Suprapubic skin (tissue), 4 donors: ENCODE results near the gene CDH11. TPM values are rescaled to one million over a fixed set of nuclear protein-coding genes. Genes with fewer than 3 reads are reported as not detected.

Experiments
- DNase-seq, 2 donors: peaks; one replicate each; pipeline ENCODE4 v3.0.0-alpha.2; 2019; ENCODE audit warnings: low spot score in 2 of 2
- H3K27ac ChIP-seq: fragments of 200-600 bp; sonication (generic); one replicate; pipeline ENCODE4 v1.5.1; 2019
- H3K27me3 ChIP-seq: fragments of 200-600 bp; sonication (generic); one replicate; pipeline ENCODE4 v1.5.1; 2019
- H3K36me3 ChIP-seq: fragments of 200-600 bp; sonication (generic); one replicate; pipeline ENCODE4 v1.5.1; 2019
- H3K4me1 ChIP-seq: fragments of 200-600 bp; sonication (generic); one replicate; pipeline ENCODE4 v1.5.1; 2019
- H3K4me3 ChIP-seq: fragments of 200-600 bp; sonication (generic); one replicate; pipeline ENCODE4 v1.5.1; 2019; ENCODE audit warnings: mild to moderate bottlenecking
- H3K9me3 ChIP-seq: fragments of 200-600 bp; sonication (generic); one replicate; pipeline ENCODE4 v1.5.1; 2019
- EP300 ChIP-seq: sonication (generic); formaldehyde crosslinking; IDR thresholded peaks from one replicate; pipeline ENCODE4 v1.6.1; 2017; ENCODE audit warnings: antibody characterized with exemption
- POLR2A ChIP-seq, 2 donors: fragments of 450-650 bp; IDR thresholded peaks; one replicate each; pipeline ENCODE4 v1.6.1; 2017; ENCODE audit warnings: antibody characterized with exemption in 2 of 2, mild to moderate bottlenecking in 2 of 2, moderate library complexity in 2 of 2
- POLR2AphosphoS5 ChIP-seq, 3 donors: sonication (generic); formaldehyde crosslinking; IDR thresholded peaks; one replicate each; pipeline ENCODE4 v1.6.1; 2017; ENCODE audit warnings: antibody characterized with exemption in 3 of 3
- WGBS: methylation state at CpG from one replicate; pipeline ENCODE4 v1.1.5; 2018; 5-methylcytosine and 5-hydroxymethylcytosine counted together
- total RNA-seq, 4 donors: library from RNA; depleted of rRNA; stranded (reverse); fragments of >200 nt; gene quantifications; one replicate each; pipeline ENCODE4 v1.1.0, GENCODE V29; 2016
- TF ChIP-seq, protein P1 (sequence below), 2 donors: fragments of 200-600 bp in 1 of 2; fragments of 450-650 bp in 1 of 2; sonication (generic) in 1 of 2; IDR thresholded peaks; one replicate each; pipeline ENCODE4 v1.5.1; 2016 to 2019; ENCODE audit warnings: antibody characterized with exemption in 2 of 2, mild to moderate bottlenecking in 1 of 2, moderate library complexity in 1 of 2

CDH11 gene
- total RNA-seq, 4 donors from 2014 or later, result 10.3 to 41.4 (median 25.8) TPM

DNA sequence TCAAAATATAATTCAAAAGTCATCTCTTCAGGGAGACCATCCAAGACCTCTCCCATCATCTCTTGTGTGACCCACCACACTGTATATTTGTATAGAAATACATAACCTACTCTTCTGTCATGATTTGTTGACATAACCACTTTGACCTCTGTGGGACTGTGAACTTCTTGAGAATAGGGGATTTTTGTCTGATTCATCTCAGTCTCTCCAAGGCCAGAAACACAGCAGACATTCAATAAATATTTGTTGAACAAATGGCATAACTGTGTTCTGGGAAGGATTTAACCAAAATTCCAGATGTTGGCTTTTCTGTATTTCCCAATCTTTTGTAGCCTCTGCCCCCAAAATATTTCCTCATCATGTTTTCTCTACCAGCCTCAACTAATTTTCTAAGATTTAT is 169.7 kb downstream of the CDH11 start:
- H3K27ac ChIP-seq, result no peak overlapping the region
- no peaks in the 10 kb centered on the region for H3K27me3 ChIP-seq
- no peak for DNase-seq
- no peaks in the 10 kb centered on the region for H3K4me1 ChIP-seq
- H3K4me3 ChIP-seq, result no peak overlapping the region
- H3K36me3 ChIP-seq, result peaks cover 13% of the 10 kb centered on the region
- H3K9me3 ChIP-seq, result no peaks in the 10 kb centered on the region
- TF ChIP-seq POLR2A (IDR thresholded peaks at IDR 0.05) (no peak), EP300 (no peak), POLR2AphosphoS5 (IDR thresholded peaks at IDR 0.05) (no peak)
- TF ChIP-seq, protein P1, sequence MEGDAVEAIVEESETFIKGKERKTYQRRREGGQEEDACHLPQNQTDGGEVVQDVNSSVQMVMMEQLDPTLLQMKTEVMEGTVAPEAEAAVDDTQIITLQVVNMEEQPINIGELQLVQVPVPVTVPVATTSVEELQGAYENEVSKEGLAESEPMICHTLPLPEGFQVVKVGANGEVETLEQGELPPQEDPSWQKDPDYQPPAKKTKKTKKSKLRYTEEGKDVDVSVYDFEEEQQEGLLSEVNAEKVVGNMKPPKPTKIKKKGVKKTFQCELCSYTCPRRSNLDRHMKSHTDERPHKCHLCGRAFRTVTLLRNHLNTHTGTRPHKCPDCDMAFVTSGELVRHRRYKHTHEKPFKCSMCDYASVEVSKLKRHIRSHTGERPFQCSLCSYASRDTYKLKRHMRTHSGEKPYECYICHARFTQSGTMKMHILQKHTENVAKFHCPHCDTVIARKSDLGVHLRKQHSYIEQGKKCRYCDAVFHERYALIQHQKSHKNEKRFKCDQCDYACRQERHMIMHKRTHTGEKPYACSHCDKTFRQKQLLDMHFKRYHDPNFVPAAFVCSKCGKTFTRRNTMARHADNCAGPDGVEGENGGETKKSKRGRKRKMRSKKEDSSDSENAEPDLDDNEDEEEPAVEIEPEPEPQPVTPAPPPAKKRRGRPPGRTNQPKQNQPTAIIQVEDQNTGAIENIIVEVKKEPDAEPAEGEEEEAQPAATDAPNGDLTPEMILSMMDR (IDR thresholded peaks at IDR 0.05), result no peak

DNA sequence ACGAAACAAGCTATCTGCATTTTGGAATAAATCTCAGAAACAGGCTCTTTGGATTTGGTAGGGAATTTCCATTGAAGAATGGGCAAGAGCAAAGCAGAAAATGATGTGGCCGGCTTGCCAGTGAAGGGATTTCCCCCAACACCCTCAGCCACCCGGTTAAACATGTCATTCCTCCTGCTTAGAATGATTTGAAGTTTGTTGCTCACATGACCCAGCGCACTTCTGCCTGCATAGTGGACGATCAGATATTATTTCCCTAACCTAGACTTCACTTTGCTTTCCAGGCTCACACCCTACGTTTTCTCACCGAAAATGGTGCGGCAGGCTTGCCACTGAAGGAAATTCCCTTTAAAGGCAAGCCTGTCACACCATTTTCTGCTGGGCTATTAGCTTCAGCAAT is 170.7 kb downstream of the CDH11 start:
- Histone ChIP-seq H3K36me3 (peaks cover 13% of the 10 kb centered on the region), H3K4me1 (no peaks in the 10 kb centered on the region), H3K4me3 (no peak overlapping the region), H3K27me3 (no peaks in the 10 kb centered on the region), H3K9me3 (no peaks in the 10 kb centered on the region), H3K27ac (no peak overlapping the region)
- DNase-seq, result no peak
- no peak for TF ChIP-seq POLR2AphosphoS5 (IDR thresholded peaks at IDR 0.05)
- TF ChIP-seq, protein P1 (IDR thresholded peaks at IDR 0.05), result no peak
- TF ChIP-seq POLR2A (IDR thresholded peaks at IDR 0.05), result no peak
- no peak for TF ChIP-seq EP300
- WGBS, result 81% methylated on average over 8 of the region's 8 CpGs

DNA sequence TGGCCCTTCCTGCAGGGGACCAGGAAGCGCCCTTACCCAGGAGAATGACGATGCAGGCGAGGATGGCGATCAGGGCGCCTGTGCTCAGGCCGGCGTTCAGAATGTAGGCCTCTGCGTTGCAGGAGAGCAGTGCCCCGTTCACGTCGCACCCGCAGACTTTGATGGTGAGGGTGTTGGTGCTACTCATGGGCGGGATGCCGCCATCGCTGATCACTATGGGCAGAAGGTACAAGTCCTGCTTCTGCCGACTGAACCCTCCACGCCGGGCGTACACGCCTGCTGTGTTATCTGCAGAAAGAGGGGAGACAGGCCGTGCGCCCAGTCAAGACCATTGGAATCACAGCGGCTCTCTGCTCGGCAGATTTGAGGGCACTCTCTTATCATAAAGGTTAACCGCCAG is 171.1 kb downstream of the CDH11 start:
- Histone ChIP-seq H3K27ac (no peak overlapping the region), H3K36me3 (peaks cover 13% of the 10 kb centered on the region), H3K9me3 (no peaks in the 10 kb centered on the region), H3K27me3 (no peaks in the 10 kb centered on the region), H3K4me1 (no peaks in the 10 kb centered on the region), H3K4me3 (no peak overlapping the region)
- WGBS, result 96% methylated on average over 18 of the region's 25 CpGs
- DNase-seq, result no peak
- no peak for TF ChIP-seq POLR2AphosphoS5 (IDR thresholded peaks at IDR 0.05)
- no peak for TF ChIP-seq EP300
- TF ChIP-seq POLR2A (IDR thresholded peaks at IDR 0.05), result no peak

DNA sequence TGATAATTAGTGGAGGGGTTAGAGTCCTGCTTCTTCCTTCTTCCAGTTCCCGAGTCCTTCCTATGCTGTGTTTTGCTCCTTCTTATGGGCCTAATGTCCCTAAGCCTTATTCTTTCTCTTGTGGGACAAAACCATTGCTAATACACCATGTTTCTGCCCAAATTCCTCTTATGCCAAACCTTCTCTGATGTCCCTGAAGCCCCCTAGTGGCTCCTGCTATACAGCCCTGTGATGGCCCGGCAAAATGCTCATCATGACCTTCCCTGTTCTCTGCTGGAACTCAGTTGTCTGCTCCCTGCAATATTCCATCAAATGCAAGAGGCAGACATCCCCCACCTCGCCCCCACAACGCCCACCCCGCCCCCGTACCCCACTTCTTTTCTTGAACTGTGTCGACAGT is 171.6 kb downstream of the CDH11 start:
- Histone ChIP-seq H3K9me3 (no peaks in the 10 kb centered on the region), H3K36me3 (peaks cover 13% of the 10 kb centered on the region), H3K4me3 (no peak overlapping the region), H3K27ac (no peak overlapping the region), H3K4me1 (no peaks in the 10 kb centered on the region), H3K27me3 (no peaks in the 10 kb centered on the region)
- TF ChIP-seq POLR2AphosphoS5 (IDR thresholded peaks at IDR 0.05) (no peak), EP300 (no peak), POLR2A (IDR thresholded peaks at IDR 0.05) (no peak)
- TF ChIP-seq, protein P1 (IDR thresholded peaks at IDR 0.05), result no peak
- 85% methylated on average over 7 of the region's 7 CpGs for WGBS
- DNase-seq, result no peak

DNA sequence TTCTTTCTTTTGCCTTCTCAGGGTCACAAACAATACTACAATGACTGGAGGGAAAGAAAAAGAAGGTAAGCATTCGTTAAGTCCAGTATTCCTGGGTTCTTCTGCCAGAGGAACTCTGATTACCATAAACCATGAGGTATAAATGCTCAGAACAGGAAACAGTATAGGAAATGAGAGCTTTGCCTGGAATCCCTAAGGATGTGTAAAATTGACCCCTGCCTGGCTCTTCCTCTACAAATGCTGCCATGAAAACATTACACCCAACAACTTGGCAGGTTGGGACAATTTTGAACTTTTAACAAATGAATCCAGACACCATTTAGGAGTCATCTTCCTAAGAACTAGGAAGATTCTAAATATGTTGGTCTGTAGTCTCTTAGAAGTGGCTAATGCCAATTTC is 173.8 kb downstream of the CDH11 start:
- DNase-seq, result no peak
- H3K27me3 ChIP-seq, result no peaks in the 10 kb centered on the region
- H3K27ac ChIP-seq, result no peak overlapping the region
- H3K36me3 ChIP-seq, result peaks cover 13% of the 10 kb centered on the region
- no peak for TF ChIP-seq EP300
- no peak for TF ChIP-seq POLR2A (IDR thresholded peaks at IDR 0.05)
- TF ChIP-seq, protein P1 (IDR thresholded peaks at IDR 0.05), result no peak
- no peak for TF ChIP-seq POLR2AphosphoS5 (IDR thresholded peaks at IDR 0.05)
- WGBS, result 80% methylated on average over 1 of the region's 1 CpG
- no peak overlapping the region for H3K4me3 ChIP-seq
- no peaks in the 10 kb centered on the region for H3K4me1 ChIP-seq
- H3K9me3 ChIP-seq, result no peaks in the 10 kb centered on the region

DNA sequence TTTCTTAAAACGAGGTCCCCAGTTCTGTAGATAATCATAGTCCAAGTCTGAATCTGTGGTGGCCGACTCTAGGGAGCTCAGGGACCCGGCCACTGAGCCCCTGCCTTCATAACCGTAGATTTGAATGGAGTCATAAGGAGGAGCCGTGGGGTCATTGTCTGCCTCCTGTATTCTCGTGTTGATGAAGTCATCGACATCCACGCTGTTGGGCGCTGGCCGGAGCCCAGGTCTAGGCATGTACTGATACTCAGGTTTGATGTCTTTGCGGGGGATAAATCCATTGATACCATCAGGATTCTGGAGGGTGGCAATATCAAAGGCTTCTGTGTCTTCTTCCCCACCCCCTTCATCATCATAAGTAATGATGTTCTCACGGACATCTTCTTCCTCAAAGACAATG is 174.2 kb downstream of the CDH11 start:
- Histone ChIP-seq H3K27ac (no peak overlapping the region), H3K9me3 (no peaks in the 10 kb centered on the region), H3K4me1 (no peaks in the 10 kb centered on the region), H3K36me3 (peaks cover 13% of the 10 kb centered on the region), H3K4me3 (no peak overlapping the region), H3K27me3 (no peaks in the 10 kb centered on the region)
- DNase-seq, result no peak
- TF ChIP-seq POLR2AphosphoS5 (IDR thresholded peaks at IDR 0.05) (no peak), EP300 (no peak), POLR2A (IDR thresholded peaks at IDR 0.05) (no peak)
- TF ChIP-seq, protein P1 (IDR thresholded peaks at IDR 0.05), result no peak
- 87% methylated on average over 12 of the region's 12 CpGs for WGBS
